A549 (cell line): Measurements from ENCODE around the gene ARHGEF7. TPM values are rescaled to one million over a fixed set of nuclear protein-coding genes. Genes with fewer than 3 reads are reported as not detected.

ENCODE experiments used
- ATAC-seq, 2 experiments: fragments of 200-7000 bp in 1 of 2; fragments of >200 bp in 1 of 2; cut with Nextera tagmentation in 1 of 2; cut with Tn5 transposase in 1 of 2; 3 replicates each; pipeline versions ENCODE4 v1.8.0 to v1.9.1; 2018 to 2020; ENCODE audit warnings: mild to moderate bottlenecking in 1 of 2, moderate library complexity in 1 of 2
- CTCF ChIA-PET: fragments of 300-600 bp; sonication (Branson Sonifier 250); formaldehyde crosslinking; extraction: SDS; loops from one replicate; lab custom pipeline; 2021; ENCODE audit warnings: antibody characterized with exemption, inconsistent platforms; lab: Yijun Ruan, JAX
- POLR2A ChIA-PET: fragments of 350-600 bp; formaldehyde crosslinking; extraction: SDS; loops from one replicate; lab custom pipeline; 2021; ENCODE audit warnings: antibody characterized with exemption, inconsistent platforms; lab: Yijun Ruan, JAX
- DNase-seq, 2 experiments: peaks; one replicate each; pipeline versions ENCODE4 v3.0.0 to v3.0.0-alpha.2; 2011 to 2016; ENCODE audit warnings: low read depth in 1 of 2, low spot score in 1 of 2
- FAIRE-seq: peaks from 2 replicates; lab custom pipeline; 2011; peaks lifted over from hg19 to GRCh38; lab: Jason Lieb, UNC
- H3K27ac ChIP-seq, 2 experiments: fragments of >200 bp; sonication (Bioruptor Twin); formaldehyde crosslinking; 3 replicates each; pipeline ENCODE4 v1.5.1; 2016 to 2017
- H3K4me1 ChIP-seq: fragments of >200 bp; sonication (Bioruptor Twin); formaldehyde crosslinking; 3 replicates; pipeline ENCODE4 v1.6.1; 2016
- H3K4me2 ChIP-seq: fragments of >200 bp; sonication (Bioruptor Twin); formaldehyde crosslinking; 3 replicates; pipeline ENCODE4 v1.6.1; 2016
- H3K4me3 ChIP-seq: fragments of >200 bp; sonication (Bioruptor Twin); formaldehyde crosslinking; 3 replicates; pipeline ENCODE4 v1.5.1; 2016
- H3K9me3 ChIP-seq: fragments of >200 bp; sonication (Bioruptor Twin); formaldehyde crosslinking; 3 replicates; pipeline ENCODE4 v1.6.1; 2016
- ATOH8 ChIP-seq: fragments of 250-450 bp; sonication (Bioruptor Pico); IDR thresholded peaks from 2 replicates; pipeline ENCODE4 v1.5.0; 2020; ENCODE audit warnings: low read depth, mild to moderate bottlenecking, moderate library complexity
- BHLHE40 ChIP-seq: IDR thresholded peaks from 2 replicates; pipeline ENCODE4 v1.6.1; 2012; ENCODE audit warnings: low read depth, low read length, inconsistent platforms
- CBX2 ChIP-seq: fragments of 200-600 bp; sonication (generic); IDR thresholded peaks from 2 replicates; pipeline ENCODE4 v1.6.1; 2016; ENCODE audit warnings: low read depth, mild to moderate bottlenecking, borderline replicate concordance
- CHD2 ChIP-seq: fragments of 150-350 bp; IDR thresholded peaks from 2 replicates; pipeline ENCODE4 v1.6.1; 2014; ENCODE audit warnings: low read length; ENCODE audit not compliant: partially characterized antibody
- CHD4 ChIP-seq: fragments of 200-600 bp; sonication (generic); IDR thresholded peaks from 2 replicates; pipeline ENCODE4 v1.6.1; 2016; ENCODE audit warnings: antibody characterized with exemption, mild to moderate bottlenecking, borderline replicate concordance
- EHMT2 ChIP-seq: fragments of 200-600 bp; sonication (generic); IDR thresholded peaks from 2 replicates; pipeline ENCODE4 v1.6.1; 2016; ENCODE audit warnings: antibody characterized with exemption, low read depth, mild to moderate bottlenecking, moderate library complexity
- HDAC2 ChIP-seq: fragments of 200-600 bp; sonication (generic); IDR thresholded peaks from 2 replicates; pipeline ENCODE4 v1.6.1; 2016
- HOXB13 ChIP-seq: fragments of 250-450 bp; sonication (Bioruptor Pico); IDR thresholded peaks from 2 replicates; pipeline ENCODE4 v1.5.0; 2020; ENCODE audit warnings: low read depth, mild to moderate bottlenecking, moderate library complexity
- HOXB5 ChIP-seq: fragments of 250-450 bp; sonication (Bioruptor Pico); IDR thresholded peaks from 2 replicates; pipeline ENCODE4 v1.5.0; 2020; ENCODE audit warnings: mild to moderate bottlenecking, moderate library complexity
- JUNB ChIP-seq: fragments of >200 bp; sonication (Bioruptor Twin); formaldehyde crosslinking; IDR thresholded peaks from 2 replicates; pipeline ENCODE4 v1.6.1; 2016
- KDM1A ChIP-seq: fragments of 200-600 bp; sonication (generic); IDR thresholded peaks from 2 replicates; pipeline ENCODE4 v1.6.1; 2016; ENCODE audit warnings: low read depth, mild to moderate bottlenecking
- MAFK ChIP-seq: fragments of 450-650 bp; IDR thresholded peaks from 2 replicates; pipeline ENCODE4 v1.6.1; 2014; ENCODE audit not compliant: partially characterized antibody
- MAZ ChIP-seq: fragments of 150-350 bp; IDR thresholded peaks from 2 replicates; pipeline ENCODE4 v1.6.1; 2014; ENCODE audit warnings: antibody characterized with exemption, low read depth, low read length, borderline replicate concordance
- MYC ChIP-seq: IDR thresholded peaks from 2 replicates; pipeline ENCODE4 v1.6.1; 2012; ENCODE audit warnings: mild to moderate bottlenecking, inconsistent platforms, low read length, improper control_type of control experiment, borderline replicate concordance
- NR3C1 ChIP-seq: fragments of >200 bp; sonication (Bioruptor Twin); formaldehyde crosslinking; IDR thresholded peaks from 3 replicates; pipeline ENCODE4 v1.6.1; 2017
- POLR2A ChIP-seq: IDR thresholded peaks from 2 replicates; pipeline ENCODE4 v1.6.1; 2012; ENCODE audit warnings: mild to moderate bottlenecking, low read length
- RAD21 ChIP-seq, 2 experiments: fragments of >200 bp in 1 of 2; sonication (Bioruptor Twin) in 1 of 2; formaldehyde crosslinking in 1 of 2; IDR thresholded peaks in 1 of 2; conservative IDR thresholded peaks in 1 of 2; 2 replicates in 1 of 2; 3 replicates in 1 of 2; pipeline ENCODE4 v1.6.1; 2012 to 2018; ENCODE audit warnings: inconsistent platforms in 1 of 2
- SMC3 ChIP-seq: fragments of >200 bp; sonication (Bioruptor Twin); formaldehyde crosslinking; IDR thresholded peaks from 3 replicates; pipeline ENCODE4 v1.6.1; 2018; ENCODE audit warnings: inconsistent platforms
- ZFP36 ChIP-seq: fragments of 450-650 bp; IDR thresholded peaks from 2 replicates; pipeline ENCODE4 v1.6.1; 2014; ENCODE audit warnings: borderline replicate concordance; ENCODE audit not compliant: partially characterized antibody
- ZNF302 ChIP-seq: fragments of 250-450 bp; sonication (Bioruptor Pico); IDR thresholded peaks from 2 replicates; pipeline ENCODE4 v1.9.0; 2021; ENCODE audit warnings: inconsistent platforms, mild to moderate bottlenecking, moderate library complexity
- WGBS: methylation state at CpG from one replicate; pipeline ENCODE4 v1.1.6; 2017; ENCODE audit errors: missing lambda C conversion rate; 5-methylcytosine and 5-hydroxymethylcytosine counted together
- polyA plus RNA-seq, 4 experiments: library from polyadenylated mRNA; depleted of rRNA in 3 of 4; stranded (reverse); fragments of >200 nt; fragmentation: RNase III in 1 of 4; extraction: RNeasy Plus Mini Kit Qiagen cat#74134 plus additional on column Dnase treatment in 1 of 4; gene quantifications; 2 replicates in 3 of 4; 3 replicates in 1 of 4; pipeline ENCODE4 v1.2.3, GENCODE V29; 2011 to 2017
- TF ChIP-seq, protein P1 (sequence below): IDR thresholded peaks from 2 replicates; pipeline ENCODE4 v1.6.1; 2012
- TF ChIP-seq, protein P2 (sequence below): IDR thresholded peaks from 2 replicates; pipeline ENCODE4 v1.6.1; 2012
- TF ChIP-seq, protein P3 (sequence below): IDR thresholded peaks from 2 replicates; pipeline ENCODE4 v1.6.1; 2012; ENCODE audit warnings: low read depth, borderline replicate concordance
- TF ChIP-seq, protein P4 (sequence below): fragments of >200 bp; sonication (Bioruptor Twin); formaldehyde crosslinking; IDR thresholded peaks from 3 replicates; pipeline ENCODE4 v1.6.1; 2016

The ARHGEF7 gene
- polyA plus RNA-seq, 2 of the 4 experiments (the other 2 are of a cell fraction), result 21.1 to 23.1 TPM

GRCh38 chr13:111143865-111144540 lies 28.9 kb downstream of the ARHGEF7 start:
- ChIA-PET CTCF (no interaction called here), POLR2A (no interaction called here)
- H3K4me2 ChIP-seq, result no peak overlapping the region
- H3K4me3 ChIP-seq, result no peak overlapping the region
- H3K4me1 ChIP-seq, result no peaks in the 10 kb centered on the region
- no peak for FAIRE-seq
- no peak for DNase-seq
- H3K27ac ChIP-seq, result no peak overlapping the region
- WGBS, result 1% methylated on average over 3 of the region's 3 CpGs
- no peak for ATAC-seq
- no peaks in the 10 kb centered on the region for H3K9me3 ChIP-seq
- TF ChIP-seq CHD4 (no peak), EHMT2 (no peak), CHD2 (no peak), MYC (no peak), JUNB (no peak), RAD21 (conservative IDR thresholded peaks at IDR 0.05 in 1 of 2, IDR thresholded peaks at IDR 0.05 in 1 of 2) (no peak), ZNF302 (CRISPR knock-in tag) (no peak), SMC3 (no peak)
- TF ChIP-seq, protein P1, sequence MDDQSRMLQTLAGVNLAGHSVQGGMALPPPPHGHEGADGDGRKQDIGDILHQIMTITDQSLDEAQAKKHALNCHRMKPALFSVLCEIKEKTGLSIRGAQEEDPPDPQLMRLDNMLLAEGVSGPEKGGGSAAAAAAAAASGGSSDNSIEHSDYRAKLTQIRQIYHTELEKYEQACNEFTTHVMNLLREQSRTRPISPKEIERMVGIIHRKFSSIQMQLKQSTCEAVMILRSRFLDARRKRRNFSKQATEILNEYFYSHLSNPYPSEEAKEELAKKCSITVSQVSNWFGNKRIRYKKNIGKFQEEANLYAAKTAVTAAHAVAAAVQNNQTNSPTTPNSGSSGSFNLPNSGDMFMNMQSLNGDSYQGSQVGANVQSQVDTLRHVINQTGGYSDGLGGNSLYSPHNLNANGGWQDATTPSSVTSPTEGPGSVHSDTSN, result no peak

DNA sequence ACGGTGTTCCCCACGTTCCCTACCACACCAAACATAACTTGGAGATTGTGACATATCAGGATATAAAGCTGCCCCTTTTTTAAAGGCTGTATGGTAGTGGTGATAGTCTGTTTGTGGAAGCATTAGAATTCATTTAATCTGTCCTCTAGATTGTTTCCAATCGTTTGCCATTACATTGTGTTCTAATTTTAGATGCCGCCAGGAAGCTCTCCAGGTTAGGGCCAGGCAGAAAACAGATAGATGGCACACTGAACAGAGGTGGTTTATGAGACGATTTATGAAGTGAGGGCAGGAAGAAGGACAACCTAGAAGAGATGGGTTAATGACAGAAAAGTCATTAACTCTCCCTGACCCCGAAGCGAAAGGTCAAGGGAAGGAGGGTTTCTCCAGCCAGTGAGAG lies 30.0 kb downstream of the ARHGEF7 start:
- TF ChIP-seq MAFK (no peak), RAD21 (conservative IDR thresholded peaks at IDR 0.05 in 1 of 2, IDR thresholded peaks at IDR 0.05 in 1 of 2) (no peak), ATOH8 (CRISPR knock-in tag) (no peak), CBX2 (no peak), NR3C1 (no peak), KDM1A (no peak), HDAC2 (no peak), MYC (no peak), HOXB5 (CRISPR knock-in tag) (no peak), POLR2A (no peak), BHLHE40 (no peak), ZFP36 (no peak), HOXB13 (no peak), MAZ (no peak)
- TF ChIP-seq, protein P1, result no peak
- TF ChIP-seq, protein P2, sequence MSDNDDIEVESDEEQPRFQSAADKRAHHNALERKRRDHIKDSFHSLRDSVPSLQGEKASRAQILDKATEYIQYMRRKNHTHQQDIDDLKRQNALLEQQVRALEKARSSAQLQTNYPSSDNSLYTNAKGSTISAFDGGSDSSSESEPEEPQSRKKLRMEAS, result no peak
- TF ChIP-seq, protein P3, sequence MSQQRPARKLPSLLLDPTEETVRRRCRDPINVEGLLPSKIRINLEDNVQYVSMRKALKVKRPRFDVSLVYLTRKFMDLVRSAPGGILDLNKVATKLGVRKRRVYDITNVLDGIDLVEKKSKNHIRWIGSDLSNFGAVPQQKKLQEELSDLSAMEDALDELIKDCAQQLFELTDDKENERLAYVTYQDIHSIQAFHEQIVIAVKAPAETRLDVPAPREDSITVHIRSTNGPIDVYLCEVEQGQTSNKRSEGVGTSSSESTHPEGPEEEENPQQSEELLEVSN, result no peak
- TF ChIP-seq, protein P4, sequence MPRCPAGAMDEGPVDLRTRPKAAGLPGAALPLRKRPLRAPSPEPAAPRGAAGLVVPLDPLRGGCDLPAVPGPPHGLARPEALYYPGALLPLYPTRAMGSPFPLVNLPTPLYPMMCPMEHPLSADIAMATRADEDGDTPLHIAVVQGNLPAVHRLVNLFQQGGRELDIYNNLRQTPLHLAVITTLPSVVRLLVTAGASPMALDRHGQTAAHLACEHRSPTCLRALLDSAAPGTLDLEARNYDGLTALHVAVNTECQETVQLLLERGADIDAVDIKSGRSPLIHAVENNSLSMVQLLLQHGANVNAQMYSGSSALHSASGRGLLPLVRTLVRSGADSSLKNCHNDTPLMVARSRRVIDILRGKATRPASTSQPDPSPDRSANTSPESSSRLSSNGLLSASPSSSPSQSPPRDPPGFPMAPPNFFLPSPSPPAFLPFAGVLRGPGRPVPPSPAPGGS, result no peak
- ChIA-PET POLR2A (no interaction called here), CTCF (interaction anchor here (0.5 kb wide), 1 partner anchor 79 kb away, joined by 3 read pairs; no protein-coding TSS in a partner anchor)
- Histone ChIP-seq H3K4me3 (no peak overlapping the region), H3K27ac (no peak overlapping the region), H3K4me2 (no peak overlapping the region), H3K9me3 (no peaks in the 10 kb centered on the region), H3K4me1 (no peaks in the 10 kb centered on the region)
- 35% methylated on average over 7 of the region's 7 CpGs for WGBS
- ATAC-seq (no peak), DNase-seq (no peak), FAIRE-seq (no peak)
